Fibroblast of mammary gland (primary cell): ENCODE data around the gene CIB2.

Source experiments
- DNase-seq: peaks from one replicate; pipeline ENCODE4 v3.0.0-alpha.2; 2010; ENCODE audit warnings: low read depth
- H3K4me3 ChIP-seq: 2 replicates; pipeline ENCODE4 v1.5.1; 2011; ENCODE audit warnings: low read depth, mild to moderate bottlenecking, low read length, moderate library complexity; ENCODE audit not compliant: control insufficient read depth
- CTCF ChIP-seq: conservative IDR thresholded peaks from 2 replicates; pipeline ENCODE4 v1.5.1; 2011; ENCODE audit warnings: low read depth, low read length, inconsistent platforms; ENCODE audit not compliant: control insufficient read depth, insufficient read depth

The CIB2 gene

GRCh38 chr15:78149805-78150751, 18.8 kb upstream of the CIB2 start:
- peak overlapping the region; percentile 75 for H3K4me3 ChIP-seq
- no peak for DNase-seq
- no peak for TF ChIP-seq CTCF

- peak; percentile 91 for DNase-seq
- no peak for TF ChIP-seq CTCF
- peak within 1 kb of the TSS; percentile 80 for H3K4me3 ChIP-seq
Observed at GRCh38 chr15:78149068-78149804, 18.0 kb upstream of the CIB2 start, which contains the start of gene IDH3A. IDH3A (plus strand) TSS chr15:78149362; CDS start chr15:78149404, 42 bp downstream.

- TF ChIP-seq CTCF, result no peak
- peak overlapping the region; percentile 80 for H3K4me3 ChIP-seq
- DNase-seq, result no peak
Observed at GRCh38 chr15:78148392-78149067, 17.3 kb upstream of the CIB2 start.

- no peak overlapping the region for H3K4me3 ChIP-seq
- no peak for DNase-seq
- TF ChIP-seq CTCF, result no peak
Observed at GRCh38 chr15:78147566-78147965, 16.3 kb upstream of the CIB2 start.

GRCh38 chr15:78146425-78147154, 15.3 kb upstream of the CIB2 start:
- peak; percentile 15 for DNase-seq
- H3K4me3 ChIP-seq, result no peak overlapping the region
- TF ChIP-seq CTCF, result no peak

- no peak for TF ChIP-seq CTCF
- no peak overlapping the region for H3K4me3 ChIP-seq
- DNase-seq, result no peak
Observed at GRCh38 chr15:78142332-78142731, 11.1 kb upstream of the CIB2 start.
